ENCODE measurements around the gene NTRK2.

DNA sequence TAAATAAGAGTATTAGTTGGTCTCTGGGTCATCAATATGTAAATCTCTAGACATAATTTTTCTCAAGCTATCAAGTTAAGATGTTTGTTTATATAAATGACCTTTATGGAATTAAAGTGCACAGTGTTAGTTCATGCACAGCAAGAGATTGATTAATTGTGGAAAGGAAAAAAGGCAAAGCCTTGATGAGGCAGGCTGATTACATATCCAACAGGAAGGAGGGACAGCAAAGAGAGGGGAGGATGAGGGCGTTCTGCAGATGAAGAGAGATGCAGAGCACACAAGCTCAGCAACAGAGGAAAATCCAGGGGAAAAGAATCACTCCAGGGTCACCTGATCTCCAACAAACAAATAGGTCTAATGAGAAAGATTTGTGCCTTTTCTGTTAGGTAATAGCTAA lies 16.5 kb downstream of the NTRK2 start:
- TF ChIP-seq, protein P1, sequence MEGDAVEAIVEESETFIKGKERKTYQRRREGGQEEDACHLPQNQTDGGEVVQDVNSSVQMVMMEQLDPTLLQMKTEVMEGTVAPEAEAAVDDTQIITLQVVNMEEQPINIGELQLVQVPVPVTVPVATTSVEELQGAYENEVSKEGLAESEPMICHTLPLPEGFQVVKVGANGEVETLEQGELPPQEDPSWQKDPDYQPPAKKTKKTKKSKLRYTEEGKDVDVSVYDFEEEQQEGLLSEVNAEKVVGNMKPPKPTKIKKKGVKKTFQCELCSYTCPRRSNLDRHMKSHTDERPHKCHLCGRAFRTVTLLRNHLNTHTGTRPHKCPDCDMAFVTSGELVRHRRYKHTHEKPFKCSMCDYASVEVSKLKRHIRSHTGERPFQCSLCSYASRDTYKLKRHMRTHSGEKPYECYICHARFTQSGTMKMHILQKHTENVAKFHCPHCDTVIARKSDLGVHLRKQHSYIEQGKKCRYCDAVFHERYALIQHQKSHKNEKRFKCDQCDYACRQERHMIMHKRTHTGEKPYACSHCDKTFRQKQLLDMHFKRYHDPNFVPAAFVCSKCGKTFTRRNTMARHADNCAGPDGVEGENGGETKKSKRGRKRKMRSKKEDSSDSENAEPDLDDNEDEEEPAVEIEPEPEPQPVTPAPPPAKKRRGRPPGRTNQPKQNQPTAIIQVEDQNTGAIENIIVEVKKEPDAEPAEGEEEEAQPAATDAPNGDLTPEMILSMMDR (IDR thresholded peaks at IDR 0.05), result no peak
- TF ChIP-seq EZH2phosphoT487 (IDR thresholded peaks at IDR 0.05), result no peak
- no peak for TF ChIP-seq EZH2 (IDR thresholded peaks at IDR 0.05)

All from neural progenitor cell (in vitro differentiated cells).